ENCODE measurements around the gene NUDT1.
A peak's percentile ranks its signal among the peaks of the same experiment; 100 is the strongest.

The NUDT1 gene

GRCh38 chr7:2224934-2225333, 17.1 kb upstream of the NUDT1 start:
- no peak for DNase-seq

- DNase-seq, result no peak
Measured at GRCh38 chr7:2225336-2225735, 16.7 kb upstream of the NUDT1 start.

- DNase-seq, result no peak
Measured at GRCh38 chr7:2225830-2226229, 16.2 kb upstream of the NUDT1 start.

GRCh38 chr7:2227699-2228098, 14.3 kb upstream of the NUDT1 start:
- DNase-seq, result no peak

GRCh38 chr7:2228921-2229320, 13.1 kb upstream of the NUDT1 start:
- DNase-seq, result no peak

GRCh38 chr7:2229467-2229866, 12.6 kb upstream of the NUDT1 start:
- DNase-seq, result no peak

- DNase-seq, result no peak
Measured at GRCh38 chr7:2230226-2230625, 11.8 kb upstream of the NUDT1 start.

GRCh38 chr7:2230882-2231281, 11.1 kb upstream of the NUDT1 start:
- no peak for DNase-seq

- DNase-seq, result peak; percentile 51 to 58
Measured at GRCh38 chr7:2231992-2232765, 9.8 kb upstream of the NUDT1 start.

- peak; percentile 90 to 92 for DNase-seq
Measured at GRCh38 chr7:2232766-2233520, 9.1 kb upstream of the NUDT1 start, which contains the start of gene MAD1L1. Gene MAD1L1, minus strand, starts transcription at chr7:2232945. Its CDS starts 2,812 bp downstream, at chr7:2230133.

- no peak for DNase-seq
Measured at GRCh38 chr7:2233926-2234325, 8.1 kb upstream of the NUDT1 start.

GRCh38 chr7:2237109-2237602, 4.9 kb upstream of the NUDT1 start:
- no peak for DNase-seq

- no peak for DNase-seq
Measured at GRCh38 chr7:2239242-2239641, 2.8 kb upstream of the NUDT1 start.

GRCh38 chr7:2242541-2243429, 759 bp downstream of the NUDT1 start:
- peak in 1 of 2 experiments; percentile 68 for DNase-seq

GRCh38 chr7:2243458-2243857, 1.4 kb downstream of the NUDT1 start:
- DNase-seq, result no peak

- no peak for DNase-seq
Measured at GRCh38 chr7:2244404-2244995, 2.5 kb downstream of the NUDT1 start.

- DNase-seq, result no peak
Measured at GRCh38 chr7:2245883-2246675, 4.1 kb downstream of the NUDT1 start.

- DNase-seq, result peak; percentile 56 to 58
Measured at GRCh38 chr7:2247141-2247995, 5.3 kb downstream of the NUDT1 start.

GRCh38 chr7:2248984-2249694, 7.1 kb downstream of the NUDT1 start:
- DNase-seq, result peak; percentile 38 to 53

GRCh38 chr7:2249744-2250323, 7.8 kb downstream of the NUDT1 start:
- no peak for DNase-seq
